Ovary (tissue), 3 donors: Measurements from ENCODE around the gene DNAH3.
A peak's percentile ranks its signal among the peaks of the same experiment; 100 is the strongest.

Source experiments
- EP300 ChIP-seq: sonication (generic); formaldehyde crosslinking; IDR thresholded peaks from one replicate; pipeline ENCODE4 v1.6.1; 2017; ENCODE audit warnings: antibody characterized with exemption
- POLR2A ChIP-seq: fragments of 450-650 bp; IDR thresholded peaks from one replicate; pipeline ENCODE4 v1.6.1; 2017; ENCODE audit warnings: antibody characterized with exemption, mild to moderate bottlenecking, moderate library complexity
- TF ChIP-seq, protein P1 (sequence below), 3 donors: fragments of 450-650 bp in 2 of 3; fragments of 200-600 bp in 1 of 3; IDR thresholded peaks; one replicate each; pipeline versions ENCODE4 v1.5.1 to v1.8.0; 2016 to 2022; ENCODE audit warnings: antibody characterized with exemption in 3 of 3, mild to moderate bottlenecking in 1 of 3
- donor health status: DM: no; HTN: no; CAD: no.

DNA sequence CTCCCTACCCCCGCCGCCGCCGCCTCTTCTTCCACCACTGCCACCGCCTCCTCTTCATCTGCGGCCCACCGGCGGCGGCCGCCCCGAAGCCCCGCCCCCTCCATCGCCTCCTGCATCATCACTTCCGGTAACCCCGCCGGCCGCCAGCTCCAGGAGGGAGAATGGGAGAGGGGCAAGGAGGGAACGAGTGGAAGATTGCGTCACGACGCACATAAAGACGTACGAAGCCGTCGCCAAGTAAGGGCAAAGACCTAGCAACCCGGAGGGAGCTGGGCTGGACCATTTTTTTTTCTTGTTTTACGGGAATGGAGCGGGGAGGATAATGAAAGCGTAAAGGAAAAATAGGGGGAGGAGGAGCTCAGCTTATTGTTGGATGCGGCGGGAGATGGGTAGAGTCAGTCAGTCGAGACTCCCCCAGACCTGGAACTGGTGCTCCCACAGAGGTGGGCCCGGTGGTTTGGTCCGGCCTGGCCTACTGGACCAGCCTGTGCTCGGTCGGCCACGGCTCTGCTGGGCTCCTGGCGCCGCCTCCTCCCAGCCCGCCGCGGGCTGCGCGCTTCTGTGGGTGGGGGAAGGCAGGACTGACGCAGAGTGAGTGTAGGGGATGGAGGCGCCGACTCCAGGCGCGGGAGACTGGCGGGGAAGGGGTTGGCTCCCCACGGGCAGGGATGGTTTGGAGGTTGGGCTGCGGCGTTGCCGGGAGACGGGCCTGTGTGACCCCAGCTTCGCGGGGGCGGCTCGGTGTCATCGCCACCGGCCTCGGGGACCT, 250.2 kb downstream of the DNAH3 start, which contains the start of the genes DCUN1D3 and LYRM1:
- TF ChIP-seq EP300: peak; percentile 47
- TF ChIP-seq, protein P1, sequence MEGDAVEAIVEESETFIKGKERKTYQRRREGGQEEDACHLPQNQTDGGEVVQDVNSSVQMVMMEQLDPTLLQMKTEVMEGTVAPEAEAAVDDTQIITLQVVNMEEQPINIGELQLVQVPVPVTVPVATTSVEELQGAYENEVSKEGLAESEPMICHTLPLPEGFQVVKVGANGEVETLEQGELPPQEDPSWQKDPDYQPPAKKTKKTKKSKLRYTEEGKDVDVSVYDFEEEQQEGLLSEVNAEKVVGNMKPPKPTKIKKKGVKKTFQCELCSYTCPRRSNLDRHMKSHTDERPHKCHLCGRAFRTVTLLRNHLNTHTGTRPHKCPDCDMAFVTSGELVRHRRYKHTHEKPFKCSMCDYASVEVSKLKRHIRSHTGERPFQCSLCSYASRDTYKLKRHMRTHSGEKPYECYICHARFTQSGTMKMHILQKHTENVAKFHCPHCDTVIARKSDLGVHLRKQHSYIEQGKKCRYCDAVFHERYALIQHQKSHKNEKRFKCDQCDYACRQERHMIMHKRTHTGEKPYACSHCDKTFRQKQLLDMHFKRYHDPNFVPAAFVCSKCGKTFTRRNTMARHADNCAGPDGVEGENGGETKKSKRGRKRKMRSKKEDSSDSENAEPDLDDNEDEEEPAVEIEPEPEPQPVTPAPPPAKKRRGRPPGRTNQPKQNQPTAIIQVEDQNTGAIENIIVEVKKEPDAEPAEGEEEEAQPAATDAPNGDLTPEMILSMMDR (IDR thresholded peaks at IDR 0.05): no peak
- TF ChIP-seq POLR2A: peak; percentile 92
